Muscle of arm (tissue), 12 donors: ENCODE results near the gene HYCC2. TPM values are rescaled to one million over a fixed set of nuclear protein-coding genes. Genes with fewer than 3 reads are reported as not detected.
"Not testable (repeated sequence)": the region's sequence is repeated elsewhere in the genome, so short reads cannot be mapped to it uniquely, and the experiment has no call there.

Experiments used
- DNase-seq: peaks from one replicate; pipeline ENCODE4 v3.0.0-alpha.2; 2013
- polyA plus RNA-seq, 12 donors: library from polyadenylated mRNA; unstranded; fragments of 120-200 nt; gene quantifications; one replicate each; pipeline ENCODE4 v1.2.1, GENCODE V29; 2013; ENCODE audit not compliant: insufficient read length in 12 of 12

Gene HYCC2
- polyA plus RNA-seq, 12 donors, result 6.8 to 12.3 (median 9.3) TPM; not detected in 1

- DNase-seq, result no peak
Observed at GRCh38 chr2:201074996-201075395, 3.5 kb upstream of the HYCC2 start.

DNA sequence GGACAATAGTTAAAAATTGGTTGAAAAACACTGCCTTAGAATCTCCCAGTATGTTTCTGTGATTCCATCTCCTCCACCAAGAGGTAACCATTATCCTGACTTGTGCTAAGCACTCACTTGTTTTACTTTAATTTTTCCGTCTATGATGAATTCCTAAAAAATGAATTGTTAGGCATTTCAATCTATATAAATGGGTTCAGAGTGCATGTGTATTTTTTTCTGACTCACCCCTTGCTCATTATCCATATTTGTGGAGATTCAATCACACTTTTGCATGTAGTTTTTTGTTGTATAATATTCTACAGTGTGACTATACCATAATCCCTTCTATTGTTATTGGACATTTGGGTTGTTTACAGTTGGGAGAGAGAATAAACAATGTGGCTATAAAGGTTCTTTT, 1.6 kb upstream of the HYCC2 start:
- DNase-seq, result no peak

DNA sequence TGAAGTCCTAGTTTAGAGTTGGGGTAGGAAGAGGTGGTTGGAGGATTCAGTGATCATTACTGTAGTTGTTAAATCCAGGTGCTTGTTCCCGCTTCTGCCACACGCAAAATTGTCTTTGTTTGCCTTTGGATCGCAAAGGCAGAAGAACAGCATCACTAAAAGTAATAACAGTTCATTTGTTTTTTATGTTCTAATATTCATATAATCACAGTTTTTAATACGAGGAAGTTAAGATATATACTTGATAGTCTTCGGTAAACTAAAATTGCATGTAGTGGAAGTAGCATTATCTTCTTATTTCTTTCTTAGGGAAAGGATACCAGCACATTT, 695 bp upstream of the HYCC2 start:
- no peak for DNase-seq

GRCh38 chr2:201070948-201071478, 458 bp downstream of the HYCC2 start:
- DNase-seq, result no peak

DNA sequence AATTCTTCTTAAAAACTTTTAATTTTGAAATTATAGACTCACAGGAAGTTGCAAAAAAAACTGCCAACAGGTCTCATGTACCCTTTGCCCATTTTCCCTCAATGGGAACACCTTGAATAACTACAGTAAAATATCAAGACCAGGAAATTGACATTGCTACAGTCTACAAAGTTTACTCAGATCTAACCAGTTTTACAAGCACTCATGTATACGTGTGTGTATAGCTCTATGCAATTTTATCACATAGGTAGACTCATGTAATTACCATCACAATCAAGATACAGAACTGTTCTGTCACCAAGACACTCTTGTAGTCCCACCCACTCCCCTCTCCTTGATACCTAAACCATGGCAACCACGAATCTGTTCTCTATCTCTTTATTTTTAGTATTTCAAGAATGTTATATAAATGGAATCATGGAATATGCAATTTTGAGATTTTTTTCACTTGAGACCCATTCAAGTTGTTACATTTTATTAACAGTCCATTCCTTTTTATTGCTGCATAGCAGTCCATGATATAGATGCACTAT, 6.6 kb downstream of the HYCC2 start:
- no peak for DNase-seq

DNA sequence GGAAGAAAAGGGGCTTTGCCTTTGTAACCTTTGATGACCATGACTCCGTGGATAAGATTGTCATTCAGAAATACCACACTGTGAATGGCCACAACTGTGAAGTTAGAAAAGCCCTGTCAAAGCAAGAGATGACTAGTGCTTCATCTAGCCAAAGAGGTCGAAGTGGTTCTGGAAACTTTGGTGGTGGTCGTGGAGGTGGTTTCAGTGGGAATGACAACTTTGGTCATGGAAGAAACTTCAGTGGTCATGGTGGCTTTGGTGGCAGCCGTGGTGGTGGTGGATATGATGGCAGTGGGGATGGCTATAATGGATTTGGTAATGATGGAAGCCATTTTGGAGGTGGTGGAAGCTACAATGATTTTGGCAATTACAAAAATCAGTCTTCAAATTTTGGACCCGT, 8.0 kb downstream of the HYCC2 start:
- not testable (repeated sequence) for DNase-seq

GRCh38 chr2:201059961-201060755, 11.3 kb downstream of the HYCC2 start:
- DNase-seq, result no peak

DNA sequence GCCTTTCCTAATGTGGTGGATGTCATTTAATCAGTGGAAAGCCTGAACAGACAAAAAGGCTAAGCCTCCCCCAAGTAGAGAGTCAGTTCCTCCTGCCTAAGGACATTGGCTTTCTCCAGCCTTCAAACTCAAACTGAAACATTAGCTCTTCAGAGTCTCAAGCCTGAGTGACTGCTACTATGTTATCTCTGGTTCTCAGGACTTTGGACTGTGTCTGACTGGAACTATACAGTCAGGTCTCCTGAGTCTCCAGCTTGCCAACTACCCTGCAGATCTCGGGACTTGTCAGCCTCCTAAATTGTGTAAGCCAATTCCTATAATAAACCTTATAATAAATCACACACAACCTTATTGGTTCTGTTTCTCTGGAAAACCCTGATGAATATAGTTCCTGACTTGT, 12.6 kb downstream of the HYCC2 start:
- DNase-seq, result no peak

DNA sequence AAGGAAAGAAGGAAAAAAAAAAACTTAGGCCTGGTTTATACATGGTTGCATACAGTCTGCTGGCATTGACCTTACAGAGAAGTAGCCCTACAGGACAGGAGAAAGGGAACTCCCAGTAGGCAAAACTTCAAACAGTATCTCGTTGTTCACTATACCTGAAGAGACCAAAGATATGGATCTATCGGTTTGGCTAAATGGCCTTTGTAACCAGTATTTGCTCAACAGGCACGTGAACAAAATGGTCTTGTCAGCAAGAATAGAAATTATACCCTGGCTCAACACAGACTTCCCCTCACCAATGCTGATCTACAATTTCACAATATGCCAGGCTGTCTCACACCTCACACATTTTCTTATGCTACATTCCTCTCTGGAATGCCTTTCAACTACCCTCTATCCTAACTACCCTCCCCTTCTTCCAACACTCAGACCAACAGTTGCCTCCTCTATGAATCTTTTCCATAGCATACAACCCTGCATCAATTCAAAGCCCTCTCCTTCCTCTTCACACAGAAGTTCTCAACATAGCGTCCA, 13.7 kb downstream of the HYCC2 start:
- DNase-seq, result no peak

GRCh38 chr2:201057087-201057521, 14.4 kb downstream of the HYCC2 start:
- no peak for DNase-seq

- DNase-seq, result no peak
Observed at GRCh38 chr2:201049455-201049854, 22.0 kb downstream of the HYCC2 start.

DNA sequence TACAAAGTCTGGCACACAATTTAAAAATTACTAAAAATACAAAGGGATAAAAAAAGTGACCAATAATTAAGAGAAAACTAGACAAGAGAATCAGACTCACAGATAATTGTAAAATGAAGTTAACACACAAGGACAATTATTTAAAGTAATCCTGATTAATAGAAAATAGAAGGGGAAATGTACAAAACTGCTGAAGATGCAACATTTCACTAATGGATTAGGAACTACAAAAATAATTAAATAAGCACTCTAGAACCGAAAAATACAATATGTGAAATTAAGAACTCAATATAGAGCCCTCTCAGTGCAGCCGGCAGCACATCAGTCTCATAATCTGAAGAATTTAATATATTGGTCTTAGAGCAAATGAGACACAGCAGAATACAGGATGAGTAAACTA, 24.6 kb downstream of the HYCC2 start:
- no peak for DNase-seq

DNA sequence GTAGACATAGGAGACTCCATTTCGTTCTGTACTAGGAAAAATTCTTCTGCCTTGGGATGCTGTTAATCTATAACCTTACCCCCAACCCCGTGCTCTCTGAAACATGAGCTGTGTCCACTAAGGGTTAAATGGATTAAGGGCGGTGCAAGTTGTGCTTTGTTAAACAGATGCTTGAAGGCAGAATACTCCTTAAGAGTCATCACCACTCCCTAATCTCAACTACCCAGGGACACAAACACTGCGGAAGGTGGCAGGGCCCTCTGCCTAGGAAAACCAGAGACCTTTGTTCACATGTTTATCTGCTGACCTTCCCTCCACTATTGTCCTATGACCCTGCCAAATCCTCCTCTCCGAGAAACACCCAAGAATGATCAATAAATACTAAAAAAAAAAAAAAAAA, 28.4 kb downstream of the HYCC2 start:
- not testable (repeated sequence) for DNase-seq

DNA sequence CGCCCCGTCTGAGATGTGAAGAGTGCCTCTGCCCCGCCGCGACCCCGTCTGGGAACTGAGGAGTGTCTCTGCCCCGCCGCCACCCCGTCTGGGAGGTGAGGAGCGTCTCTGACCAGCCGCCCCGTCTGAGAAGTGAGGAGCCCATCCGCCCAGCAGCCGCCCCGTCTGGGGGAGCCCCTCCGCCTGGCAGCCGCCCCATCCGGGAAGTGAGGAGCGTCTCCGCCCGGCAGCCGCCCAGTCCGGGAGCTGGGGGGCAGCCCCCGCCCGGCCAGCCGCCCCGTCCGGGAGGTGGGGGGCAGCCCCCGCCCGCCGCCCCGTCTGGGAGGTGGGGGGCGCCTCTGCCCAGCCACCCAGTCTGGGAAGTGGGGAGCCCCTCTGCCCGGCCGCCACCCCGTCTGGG, 29.0 kb downstream of the HYCC2 start:
- DNase-seq, result not testable (repeated sequence)

GRCh38 chr2:201040867-201041628, 30.4 kb downstream of the HYCC2 start:
- DNase-seq, result no peak

GRCh38 chr2:201038855-201039254, 32.6 kb downstream of the HYCC2 start:
- DNase-seq, result no peak

DNA sequence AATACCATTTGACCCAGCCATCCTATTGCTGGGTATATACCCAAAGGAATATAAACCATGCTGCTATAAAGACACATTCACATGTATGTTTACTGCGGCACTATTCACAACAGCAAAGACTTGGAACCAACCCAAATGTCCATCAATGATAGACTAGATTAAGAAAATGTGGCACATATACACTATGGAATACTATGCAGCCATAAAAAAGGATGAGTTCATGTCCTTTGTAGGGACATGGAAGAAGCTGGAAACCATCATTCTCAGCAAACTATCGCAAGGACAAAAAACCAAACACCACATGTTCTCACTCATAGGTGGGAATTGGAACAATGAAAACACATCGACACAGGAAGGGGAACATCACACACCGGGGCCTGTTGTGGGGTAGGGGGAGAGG, 33.1 kb downstream of the HYCC2 start:
- not testable (repeated sequence) for DNase-seq

GRCh38 chr2:201034355-201034754, 37.1 kb downstream of the HYCC2 start:
- not testable (repeated sequence) for DNase-seq

- no peak for DNase-seq
Observed at GRCh38 chr2:201024518-201024917, 47.0 kb downstream of the HYCC2 start.

DNA sequence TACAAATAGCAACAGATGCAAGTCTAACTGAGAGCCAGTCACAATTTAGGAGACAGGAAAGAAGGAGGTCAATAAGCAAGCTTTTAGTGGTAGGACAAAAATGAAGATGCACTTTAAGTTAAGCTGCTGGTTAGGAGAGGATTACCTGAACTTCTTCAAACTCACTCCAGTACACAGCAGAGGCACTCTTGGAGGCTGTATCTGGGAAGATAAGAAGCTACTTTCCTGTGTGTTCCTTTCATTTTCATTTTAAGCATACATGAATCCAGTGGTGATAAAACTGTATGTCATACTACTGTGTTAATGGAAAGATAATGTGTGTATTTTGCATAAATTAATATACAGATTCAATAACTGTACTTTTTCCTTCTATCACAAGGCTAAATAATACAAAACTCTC, 49.6 kb downstream of the HYCC2 start:
- DNase-seq, result no peak
